ENCODE data around the gene MEGF11.

MEGF11 gene

GRCh38 chr15:66232267-66232625 lies 21.3 kb downstream of the MEGF11 start:
- H3K36me3 ChIP-seq (ENCODE audit: low read length) = no peaks in the 10 kb centered on the region
- TF ChIP-seq CTCF (IDR thresholded peaks at IDR 0.05; ENCODE audit: insufficient read depth, low read length, poor library complexity, severe bottlenecking) = no peak
- TF ChIP-seq EZH2phosphoT487 (conservative IDR thresholded peaks at IDR 0.05; ENCODE audit: low read length) = no peak
- no peaks in the 10 kb centered on the region for H3F3A ChIP-seq (ENCODE audit: insufficient read depth)
- H3K4me2 ChIP-seq (ENCODE audit: low read depth, low read length, poor library complexity, severe bottlenecking) = no peak overlapping the region
- H3K79me2 ChIP-seq (ENCODE audit: insufficient read depth, low read length) = no peaks in the 10 kb centered on the region
- H3K27me3 ChIP-seq (ENCODE audit: low read length) = no peaks in the 10 kb centered on the region
- H3K9ac ChIP-seq (ENCODE audit: low read length) = no peak overlapping the region
- no peaks in the 10 kb centered on the region for H3K9me3 ChIP-seq (ENCODE audit: insufficient read depth, low read length)
- H3K9me2 ChIP-seq (replicated peaks; ENCODE audit: insufficient read depth, low read length) = no peaks in the 10 kb centered on the region
- H3K4me3 ChIP-seq (ENCODE audit: insufficient read depth, low read length, poor library complexity, severe bottlenecking) = no peak overlapping the region
- H2AFZ ChIP-seq (ENCODE audit: low read depth, low read length, severe bottlenecking) = no peak overlapping the region
- H3K27ac ChIP-seq (ENCODE audit: low read depth, low read length) = no peak overlapping the region
- no peaks in the 10 kb centered on the region for H4K20me1 ChIP-seq (ENCODE audit: low read depth, low read length)

GRCh38 chr15:66231394-66232266 lies 21.9 kb downstream of the MEGF11 start:
- H3K27me3 ChIP-seq (ENCODE audit: low read length) = no peaks in the 10 kb centered on the region
- no peak overlapping the region for H3K4me3 ChIP-seq (ENCODE audit: insufficient read depth, low read length, poor library complexity, severe bottlenecking)
- H4K20me1 ChIP-seq (ENCODE audit: low read depth, low read length) = no peaks in the 10 kb centered on the region
- no peak overlapping the region for H3K9ac ChIP-seq (ENCODE audit: low read length)
- H3K27ac ChIP-seq (ENCODE audit: low read depth, low read length) = no peak overlapping the region
- no peak for TF ChIP-seq EZH2phosphoT487 (conservative IDR thresholded peaks at IDR 0.05; ENCODE audit: low read length)
- no peak for TF ChIP-seq CTCF (IDR thresholded peaks at IDR 0.05; ENCODE audit: insufficient read depth, low read length, poor library complexity, severe bottlenecking)
- no peaks in the 10 kb centered on the region for H3K79me2 ChIP-seq (ENCODE audit: insufficient read depth, low read length)
- H3K9me3 ChIP-seq (ENCODE audit: insufficient read depth, low read length) = no peaks in the 10 kb centered on the region
- H3F3A ChIP-seq (ENCODE audit: insufficient read depth) = no peaks in the 10 kb centered on the region
- no peak overlapping the region for H2AFZ ChIP-seq (ENCODE audit: low read depth, low read length, severe bottlenecking)
- H3K4me2 ChIP-seq (ENCODE audit: low read depth, low read length, poor library complexity, severe bottlenecking) = no peak overlapping the region
- no peaks in the 10 kb centered on the region for H3K36me3 ChIP-seq (ENCODE audit: low read length)
- H3K9me2 ChIP-seq (replicated peaks; ENCODE audit: insufficient read depth, low read length) = no peaks in the 10 kb centered on the region

- H3K27ac ChIP-seq (ENCODE audit: low read depth, low read length) = no peak overlapping the region
- no peak overlapping the region for H3K4me3 ChIP-seq (ENCODE audit: insufficient read depth, low read length, poor library complexity, severe bottlenecking)
- no peaks in the 10 kb centered on the region for H3K79me2 ChIP-seq (ENCODE audit: insufficient read depth, low read length)
- H3K9me2 ChIP-seq (replicated peaks; ENCODE audit: insufficient read depth, low read length) = no peaks in the 10 kb centered on the region
- no peaks in the 10 kb centered on the region for H3F3A ChIP-seq (ENCODE audit: insufficient read depth)
- H3K36me3 ChIP-seq (ENCODE audit: low read length) = no peaks in the 10 kb centered on the region
- no peak overlapping the region for H3K9ac ChIP-seq (ENCODE audit: low read length)
- H4K20me1 ChIP-seq (ENCODE audit: low read depth, low read length) = no peaks in the 10 kb centered on the region
- H2AFZ ChIP-seq (ENCODE audit: low read depth, low read length, severe bottlenecking) = no peak overlapping the region
- H3K27me3 ChIP-seq (ENCODE audit: low read length) = no peaks in the 10 kb centered on the region
- no peak overlapping the region for H3K4me2 ChIP-seq (ENCODE audit: low read depth, low read length, poor library complexity, severe bottlenecking)
- no peak for TF ChIP-seq CTCF (IDR thresholded peaks at IDR 0.05; ENCODE audit: insufficient read depth, low read length, poor library complexity, severe bottlenecking)
- H3K9me3 ChIP-seq (ENCODE audit: insufficient read depth, low read length) = no peaks in the 10 kb centered on the region
Observed at GRCh38 chr15:66229790-66230465, 23.6 kb downstream of the MEGF11 start.
